ENCODE data around the gene ANXA3.
"Not testable (repeated sequence)": the region's sequence is repeated elsewhere in the genome, so short reads cannot be mapped to it uniquely, and the experiment has no call there.

The ANXA3 gene

GRCh38 chr4:78551420-78552351, at the start of gene ANXA3:
TSS of gene ANXA3 (plus strand) at chr4:78551770. CDS start at chr4:78554474, 2,704 bp downstream.
- DNase-seq (ENCODE audit: low read depth in 2 of 3, low spot score in 2 of 3): no peak

- not testable (repeated sequence) for DNase-seq (ENCODE audit: low read depth in 2 of 3, low spot score in 2 of 3)
Measured at GRCh38 chr4:78506260-78506659, 45.3 kb upstream of the ANXA3 start.

GRCh38 chr4:78509043-78509442, 42.5 kb upstream of the ANXA3 start:
- no peak for DNase-seq (ENCODE audit: low read depth in 2 of 3, low spot score in 2 of 3)

GRCh38 chr4:78510108-78510507, 41.5 kb upstream of the ANXA3 start:
- DNase-seq (ENCODE audit: low read depth in 2 of 3, low spot score in 2 of 3): no peak

- no peak for DNase-seq (ENCODE audit: low read depth in 2 of 3, low spot score in 2 of 3)
Measured at GRCh38 chr4:78510681-78511080, 40.9 kb upstream of the ANXA3 start.

- no peak for DNase-seq (ENCODE audit: low read depth in 2 of 3, low spot score in 2 of 3)
Measured at GRCh38 chr4:78512357-78512920, 39.1 kb upstream of the ANXA3 start.

- no peak for DNase-seq (ENCODE audit: low read depth in 2 of 3, low spot score in 2 of 3)
Measured at GRCh38 chr4:78513411-78513975, 38.1 kb upstream of the ANXA3 start.

GRCh38 chr4:78517050-78517652, 34.4 kb upstream of the ANXA3 start:
- no peak for DNase-seq (ENCODE audit: low read depth in 2 of 3, low spot score in 2 of 3)

- no peak for DNase-seq (ENCODE audit: low read depth in 2 of 3, low spot score in 2 of 3)
Measured at GRCh38 chr4:78518561-78518960, 33.0 kb upstream of the ANXA3 start.

GRCh38 chr4:78519962-78520361, 31.6 kb upstream of the ANXA3 start:
- DNase-seq (ENCODE audit: low read depth in 2 of 3, low spot score in 2 of 3): no peak

GRCh38 chr4:78520808-78521226, 30.8 kb upstream of the ANXA3 start:
- DNase-seq (ENCODE audit: low read depth in 2 of 3, low spot score in 2 of 3): no peak

- no peak for DNase-seq (ENCODE audit: low read depth in 2 of 3, low spot score in 2 of 3)
Measured at GRCh38 chr4:78524009-78524408, 27.6 kb upstream of the ANXA3 start.

- DNase-seq (ENCODE audit: low read depth in 2 of 3, low spot score in 2 of 3): no peak
Measured at GRCh38 chr4:78525559-78525958, 26.0 kb upstream of the ANXA3 start.

- DNase-seq (ENCODE audit: low read depth in 2 of 3, low spot score in 2 of 3): no peak
Measured at GRCh38 chr4:78527103-78527502, 24.5 kb upstream of the ANXA3 start.

GRCh38 chr4:78527555-78527954, 24.0 kb upstream of the ANXA3 start:
- no peak for DNase-seq (ENCODE audit: low read depth in 2 of 3, low spot score in 2 of 3)

- DNase-seq (ENCODE audit: low read depth in 2 of 3, low spot score in 2 of 3): no peak
Measured at GRCh38 chr4:78528327-78528726, 23.2 kb upstream of the ANXA3 start.

- no peak for DNase-seq (ENCODE audit: low read depth in 2 of 3, low spot score in 2 of 3)
Measured at GRCh38 chr4:78529569-78530209, 21.9 kb upstream of the ANXA3 start.

GRCh38 chr4:78532046-78532445, 19.5 kb upstream of the ANXA3 start:
- DNase-seq (ENCODE audit: low read depth in 2 of 3, low spot score in 2 of 3): no peak

- no peak for DNase-seq (ENCODE audit: low read depth in 2 of 3, low spot score in 2 of 3)
Measured at GRCh38 chr4:78533854-78534253, 17.7 kb upstream of the ANXA3 start.

- no peak for DNase-seq (ENCODE audit: low read depth in 2 of 3, low spot score in 2 of 3)
Measured at GRCh38 chr4:78534286-78534955, 17.1 kb upstream of the ANXA3 start.

- no peak for DNase-seq (ENCODE audit: low read depth in 2 of 3, low spot score in 2 of 3)
Measured at GRCh38 chr4:78542373-78542772, 9.2 kb upstream of the ANXA3 start.
